GM19395 (cell line): ENCODE measurements around the gene ENTPD6.
A peak's percentile ranks its signal among the peaks of the same experiment; 100 is the strongest.
"Not testable (repeated sequence)": the region's sequence is repeated elsewhere in the genome, so short reads cannot be mapped to it uniquely, and the experiment has no call there.

ENCODE experiments used
- ATAC-seq: cut with Tn5 transposase; IDR thresholded peaks from one replicate; pipeline ENCODE4 v1.9.1; 2021; ENCODE audit warnings: mild to moderate bottlenecking, moderate library complexity; ENCODE audit not compliant: unreplicated experiment

Gene ENTPD6

GRCh38 chr20:25195014-25195961, at the start of gene ENTPD6:
Gene ENTPD6, plus strand, starts transcription at chr20:25195712. Its CDS starts 10,825 bp downstream, at chr20:25206537.
- peak; percentile 78 for ATAC-seq

GRCh38 chr20:25146976-25147375, 48.5 kb upstream of the ENTPD6 start:
- no peak for ATAC-seq

- no peak for ATAC-seq
Observed at GRCh38 chr20:25147716-25148115, 47.8 kb upstream of the ENTPD6 start.

- ATAC-seq = no peak
Observed at GRCh38 chr20:25148181-25148981, 47.1 kb upstream of the ENTPD6 start.

- no peak for ATAC-seq
Observed at GRCh38 chr20:25148982-25149846, 46.3 kb upstream of the ENTPD6 start.

- no peak for ATAC-seq
Observed at GRCh38 chr20:25150016-25150415, 45.5 kb upstream of the ENTPD6 start.

GRCh38 chr20:25158043-25158442, 37.5 kb upstream of the ENTPD6 start:
- ATAC-seq = no peak

- peak; percentile 83 for ATAC-seq
Observed at GRCh38 chr20:25160467-25160866, 35.0 kb upstream of the ENTPD6 start.

GRCh38 chr20:25160897-25161296, 34.6 kb upstream of the ENTPD6 start:
- ATAC-seq = no peak

GRCh38 chr20:25165128-25165527, 30.4 kb upstream of the ENTPD6 start:
- no peak for ATAC-seq

- not testable (repeated sequence) for ATAC-seq
Observed at GRCh38 chr20:25166105-25166782, 29.3 kb upstream of the ENTPD6 start.

GRCh38 chr20:25173321-25173720, 22.2 kb upstream of the ENTPD6 start:
- ATAC-seq = no peak

GRCh38 chr20:25173886-25174308, 21.6 kb upstream of the ENTPD6 start:
- ATAC-seq = no peak

GRCh38 chr20:25176184-25176583, 19.3 kb upstream of the ENTPD6 start:
- no peak for ATAC-seq

GRCh38 chr20:25177890-25178321, 17.6 kb upstream of the ENTPD6 start:
- ATAC-seq = no peak

GRCh38 chr20:25178563-25179438, 16.7 kb upstream of the ENTPD6 start:
- peak; percentile 58 for ATAC-seq

- no peak for ATAC-seq
Observed at GRCh38 chr20:25179439-25180089, 15.9 kb upstream of the ENTPD6 start.

GRCh38 chr20:25184391-25184790, 11.1 kb upstream of the ENTPD6 start:
- ATAC-seq = not testable (repeated sequence)

- no peak for ATAC-seq
Observed at GRCh38 chr20:25187220-25187619, 8.3 kb upstream of the ENTPD6 start.
